GM18868 (cell line): ENCODE measurements around the gene NKX6-2.
"Not testable (repeated sequence)": the region's sequence is repeated elsewhere in the genome, so short reads cannot be mapped to it uniquely, and the experiment has no call there.

Experiments
- ATAC-seq: cut with Tn5 transposase; IDR thresholded peaks from one replicate; pipeline ENCODE4 v1.9.1; 2021; ENCODE audit warnings: mild to moderate bottlenecking, moderate library complexity; ENCODE audit not compliant: unreplicated experiment

Gene NKX6-2

DNA sequence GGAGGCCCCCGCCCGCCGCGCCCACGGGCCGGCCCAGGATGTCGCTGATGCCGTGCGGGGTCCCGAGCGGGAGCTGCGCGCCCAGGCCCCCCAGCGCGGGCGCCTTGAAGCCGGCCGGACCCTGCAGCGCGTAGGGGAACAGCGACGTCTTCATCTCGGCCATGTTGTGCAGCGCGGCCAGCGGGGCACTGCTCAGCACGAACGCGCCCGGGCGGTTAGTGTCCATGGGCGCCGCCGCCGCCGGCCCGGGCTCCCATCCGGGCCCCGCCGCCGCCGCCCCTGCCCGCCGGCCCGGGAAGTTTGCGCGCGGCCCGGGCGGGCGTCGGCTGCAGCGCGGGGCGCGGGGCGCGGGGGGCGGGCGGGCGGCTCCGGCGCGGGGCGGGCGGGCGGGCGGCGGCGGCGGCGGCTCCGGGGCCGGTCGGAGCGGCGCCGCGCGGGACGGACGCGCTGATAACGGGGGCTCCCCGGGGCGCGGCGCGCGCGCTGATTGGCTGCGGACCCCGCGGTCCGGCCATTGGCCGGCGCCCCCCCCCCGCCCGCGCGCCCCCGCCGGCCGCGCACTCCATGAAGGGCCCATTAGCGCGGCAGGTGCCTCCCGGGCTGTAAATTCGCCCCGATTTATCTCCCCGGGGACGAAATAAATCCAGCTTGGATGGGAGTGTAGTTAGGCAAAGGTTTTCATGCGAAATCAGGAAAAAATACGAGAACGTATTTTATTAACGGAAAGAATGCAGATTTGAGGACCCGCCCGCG, at the start of gene NKX6-2:
Gene NKX6-2, minus strand, starts transcription at position 425 of the 753 bp plus-strand sequence. Its CDS starts 199 bp downstream, at position 226.
- no peak for ATAC-seq

DNA sequence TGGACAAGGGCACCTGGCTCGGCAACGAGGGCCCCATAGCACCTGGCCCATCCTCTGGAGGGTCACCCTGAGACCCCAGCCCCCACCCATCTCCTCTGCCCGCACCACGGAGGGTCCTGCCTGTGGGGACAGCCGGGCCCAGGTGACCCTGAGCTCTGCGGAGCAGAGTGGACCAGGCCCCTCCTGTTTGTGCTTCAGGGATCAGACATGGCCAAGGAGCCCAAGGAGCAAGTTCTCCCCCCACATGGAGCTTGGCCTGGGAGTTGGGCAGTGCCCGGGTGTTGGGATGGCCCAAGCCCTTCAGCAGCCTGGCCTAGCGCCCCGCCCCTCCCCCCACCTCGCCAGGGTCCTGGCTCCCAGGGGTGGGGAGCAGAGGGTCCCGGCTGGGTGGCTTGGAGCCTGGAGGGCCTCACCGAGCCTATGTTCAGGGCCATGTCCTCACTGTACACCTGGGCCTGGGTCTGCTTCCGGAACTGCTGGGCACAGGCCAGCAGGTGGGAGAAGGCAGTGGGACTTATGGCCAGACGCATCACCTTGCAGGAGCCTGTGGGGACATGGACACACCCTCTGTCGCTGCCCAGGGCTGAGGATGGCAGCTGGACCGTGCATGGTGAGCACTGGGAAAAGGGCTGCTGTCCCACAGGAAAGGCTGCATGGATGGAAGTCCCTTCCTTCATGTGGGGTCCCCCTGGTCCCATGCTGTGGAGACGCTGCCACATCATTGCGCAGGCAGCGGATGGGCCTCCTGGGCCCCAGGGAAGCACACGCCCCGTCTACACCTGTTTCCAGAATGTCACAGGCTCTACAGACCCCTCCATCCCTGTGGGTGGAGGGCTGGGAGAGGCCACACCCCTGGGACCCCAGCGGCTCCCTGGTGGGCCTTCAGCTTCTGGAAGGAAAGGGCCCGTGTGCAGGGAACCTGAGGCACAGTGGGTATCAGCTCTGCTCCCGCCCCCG, 49.2 kb upstream of the NKX6-2 start:
- ATAC-seq, result no peak

DNA sequence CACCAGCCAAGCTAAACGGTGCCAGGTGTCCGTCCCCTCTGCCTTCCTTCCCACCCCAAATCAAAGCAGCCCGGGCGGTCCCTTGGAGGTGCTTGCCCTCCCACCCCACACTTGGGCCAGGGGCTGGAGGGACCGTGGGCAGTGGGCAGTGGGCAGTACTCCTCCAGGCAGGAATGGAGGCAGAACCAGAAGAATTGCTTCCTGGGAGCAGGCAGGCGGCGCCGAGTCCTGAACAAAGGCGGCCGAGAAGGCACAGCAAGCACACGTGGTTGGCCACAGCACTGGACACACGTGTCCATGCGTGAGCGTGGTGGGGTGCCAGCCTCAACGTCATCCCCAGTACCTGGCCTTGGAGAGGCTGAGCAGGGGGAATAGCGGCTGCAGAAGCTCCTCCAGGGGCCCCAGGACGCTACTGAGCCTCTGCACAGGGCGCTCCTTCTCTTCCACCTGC, 48.4 kb upstream of the NKX6-2 start:
- no peak for ATAC-seq

DNA sequence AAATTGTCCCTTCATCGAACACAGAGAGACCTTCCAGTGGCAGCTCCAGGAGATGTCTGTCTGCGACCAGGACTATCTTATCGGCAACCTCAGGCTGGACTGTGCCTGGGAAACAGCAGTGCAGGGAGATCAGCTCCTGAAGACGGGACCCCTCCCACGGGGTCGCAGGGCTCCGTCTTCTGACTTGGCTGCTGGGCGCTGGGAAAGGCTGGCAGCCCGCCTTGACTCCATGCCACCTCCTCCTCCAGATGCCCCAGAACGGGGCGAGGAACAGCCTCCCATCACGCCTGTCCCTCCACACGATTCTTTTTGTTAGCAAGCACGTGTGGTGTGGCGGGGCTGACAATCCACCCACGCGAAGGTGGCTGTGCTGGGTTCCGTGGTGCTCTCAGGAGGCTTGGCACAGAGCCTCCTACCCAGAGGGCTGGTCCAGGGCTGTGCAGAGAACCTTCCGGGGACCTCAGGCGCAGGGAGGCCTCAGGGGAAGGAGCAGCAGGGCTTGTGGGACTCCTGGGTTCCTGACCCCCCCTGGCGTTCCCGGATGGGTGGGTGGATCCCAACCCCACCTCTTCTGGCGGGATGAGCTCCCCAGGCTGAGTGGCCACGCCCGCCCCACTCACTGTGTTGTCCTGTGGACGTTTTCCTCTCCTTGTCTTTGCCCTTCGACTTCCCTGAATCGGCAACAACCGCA, 47.6 kb upstream of the NKX6-2 start:
- no peak for ATAC-seq

DNA sequence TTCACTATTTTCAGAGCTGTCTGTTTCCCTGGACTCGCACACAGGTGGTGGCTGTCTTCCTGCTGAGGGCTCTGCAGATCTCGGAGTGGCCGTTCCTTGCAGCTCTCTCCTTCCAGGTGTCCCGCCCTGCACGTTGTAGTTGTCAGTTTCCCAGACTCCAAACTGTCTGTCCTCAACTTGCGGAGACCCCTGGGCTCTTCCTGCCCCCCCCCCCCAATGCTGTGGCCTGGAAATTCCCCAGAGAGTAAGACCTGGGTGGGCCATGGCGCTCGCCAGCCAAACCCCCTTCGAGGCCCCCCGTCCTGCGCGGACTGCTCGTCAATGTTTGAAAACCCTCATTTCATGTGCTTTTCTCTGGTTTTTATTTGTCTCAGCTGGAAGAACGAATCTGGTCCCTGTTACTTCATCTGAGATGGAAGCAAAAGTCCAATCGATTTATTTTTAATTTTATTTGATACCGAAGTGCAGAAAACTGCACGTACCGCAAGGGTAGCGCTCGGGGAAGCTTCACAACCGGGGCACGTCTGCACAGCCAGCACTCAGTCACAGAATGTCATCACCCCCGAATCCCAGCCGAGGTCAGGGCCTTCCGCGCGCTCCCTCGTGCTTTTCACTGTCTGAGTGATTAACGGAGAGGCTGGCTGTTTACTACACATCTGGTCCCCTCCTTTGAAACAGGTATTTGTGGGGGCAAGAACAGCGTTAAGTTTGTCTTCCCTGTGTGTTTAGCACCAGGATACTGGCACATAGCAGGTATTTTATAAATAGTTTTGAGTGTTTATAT, 46.4 kb upstream of the NKX6-2 start:
- no peak for ATAC-seq

DNA sequence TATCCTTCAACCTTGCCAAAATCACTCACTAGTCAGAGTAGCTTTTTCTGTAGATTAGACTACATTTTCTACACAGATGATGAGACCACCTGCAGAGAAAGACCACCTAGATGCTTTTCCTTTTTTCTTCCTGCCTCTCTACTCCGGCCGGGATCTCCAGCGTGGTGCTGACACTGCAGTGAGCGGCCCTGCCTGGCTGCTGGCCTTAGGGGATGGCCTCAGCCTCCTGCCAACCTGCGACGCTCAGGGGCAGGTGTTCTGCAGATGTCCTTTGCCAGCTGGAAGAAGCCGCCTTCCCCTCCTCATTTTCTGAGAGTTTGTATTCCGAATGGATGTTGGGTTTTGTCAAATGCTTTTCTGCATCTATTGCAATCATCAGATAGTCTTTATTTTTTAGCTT, 43.5 kb upstream of the NKX6-2 start:
- no peak for ATAC-seq

DNA sequence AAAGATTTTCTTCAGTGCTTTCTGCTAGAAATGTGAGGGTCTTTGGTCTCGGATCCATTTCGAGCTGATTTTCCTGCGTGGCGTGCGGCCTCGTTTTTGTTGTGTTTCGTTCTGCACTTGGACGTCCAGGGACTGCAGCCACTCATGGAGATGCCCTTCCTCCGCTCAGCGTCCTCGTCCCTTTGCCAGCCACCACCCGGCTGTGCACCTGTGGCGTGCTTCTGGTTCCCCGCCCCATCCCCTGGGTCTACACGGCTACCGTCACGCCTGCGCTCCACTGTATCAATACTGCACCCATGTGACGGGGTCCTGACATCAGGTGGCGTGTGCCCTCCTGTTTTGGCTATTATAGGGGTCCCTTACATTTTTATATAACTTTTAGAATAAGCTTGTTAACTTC, 42.7 kb upstream of the NKX6-2 start:
- ATAC-seq, result no peak

DNA sequence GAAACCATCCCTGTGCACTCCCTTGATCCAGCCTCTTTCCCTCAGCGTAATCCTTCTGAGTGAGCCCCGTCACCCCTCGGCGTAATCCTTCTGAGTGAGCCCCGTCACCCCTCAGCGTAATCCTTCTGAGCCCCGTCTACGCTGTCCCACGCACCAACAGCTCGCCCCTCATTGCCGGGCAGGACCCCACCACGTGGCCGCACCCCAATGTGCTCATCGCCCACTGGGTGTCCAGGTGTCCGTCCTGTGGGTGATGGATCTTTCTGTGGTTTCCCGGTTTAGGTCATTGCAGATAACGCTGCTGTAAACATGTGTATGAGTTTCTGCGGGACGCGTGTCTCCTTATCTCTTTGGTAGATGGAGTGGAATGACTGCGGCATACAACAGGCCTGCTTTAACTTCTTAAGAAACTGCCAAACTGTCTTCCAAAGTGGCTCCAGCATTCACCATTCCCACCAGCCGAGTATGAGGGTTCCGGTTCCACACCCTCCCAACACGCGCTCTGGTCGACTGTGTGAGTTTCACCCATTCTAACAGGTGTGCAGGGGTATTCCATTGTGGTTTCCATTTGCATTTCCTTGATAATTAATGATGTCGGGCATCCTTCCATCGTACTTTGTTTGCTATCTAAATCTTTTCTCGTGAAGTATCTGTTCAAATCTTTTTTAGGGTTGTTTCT, 42.1 kb upstream of the NKX6-2 start:
- ATAC-seq, result no peak

DNA sequence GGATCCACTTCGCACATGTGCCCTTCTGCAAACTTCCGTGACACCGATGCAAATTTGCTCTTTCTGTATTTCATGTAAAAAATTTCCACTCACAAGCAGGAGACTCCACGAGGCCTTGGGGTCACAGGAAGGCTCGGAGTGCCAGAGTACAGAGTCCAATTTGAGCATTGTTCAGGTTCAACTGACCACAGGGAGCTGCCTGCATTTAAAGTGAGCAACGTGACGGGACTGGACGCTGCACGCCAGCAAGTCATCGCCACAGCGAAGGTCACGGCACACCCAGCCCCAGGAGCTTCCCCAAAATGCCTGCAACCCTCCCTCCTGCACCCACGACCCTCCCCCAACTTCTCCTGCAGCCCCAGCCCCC, 41.5 kb upstream of the NKX6-2 start:
- no peak for ATAC-seq

DNA sequence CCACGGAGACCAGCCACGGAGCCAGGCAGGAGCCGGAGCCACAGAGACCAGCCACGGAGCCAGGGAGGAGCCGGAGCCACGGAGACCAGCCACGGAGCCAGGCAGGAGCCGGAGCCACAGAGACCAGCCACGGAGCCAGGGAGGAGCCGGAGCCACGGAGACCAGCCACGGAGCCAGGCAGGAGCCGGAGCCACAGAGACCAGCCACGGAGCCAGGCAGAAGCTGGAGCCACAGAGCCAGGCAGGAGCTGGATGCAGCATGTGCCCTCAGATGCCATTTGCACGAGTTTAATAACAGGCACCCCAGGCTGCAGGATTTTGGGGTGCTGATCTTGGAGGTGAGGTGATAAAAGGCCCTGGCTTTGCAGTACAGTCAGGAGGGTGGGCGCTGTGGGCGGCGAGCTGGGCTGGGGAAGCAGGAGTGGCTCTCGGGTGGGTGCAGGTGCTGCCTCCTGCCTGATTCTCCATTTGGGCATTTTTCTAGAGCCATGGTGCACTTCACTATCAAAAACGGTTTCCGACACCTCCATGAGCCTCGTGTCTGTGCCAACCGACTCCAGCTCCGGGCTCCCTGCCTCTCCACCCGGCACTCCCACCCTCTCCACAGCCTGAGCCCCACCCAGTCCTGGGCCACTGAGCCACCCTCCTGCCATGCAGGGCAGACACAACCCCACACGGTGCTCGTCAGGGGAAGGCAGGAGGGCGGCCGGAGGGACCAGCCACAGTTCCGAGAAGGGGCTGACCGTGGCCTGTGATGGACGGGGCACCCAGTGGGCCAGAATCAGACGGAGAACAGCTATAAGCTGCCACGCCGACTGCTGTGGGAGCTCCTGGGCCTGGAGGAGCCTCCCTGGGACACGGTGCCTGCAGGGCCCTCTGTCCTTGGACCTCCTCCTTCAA, 40.8 kb upstream of the NKX6-2 start:
- ATAC-seq, result no peak

DNA sequence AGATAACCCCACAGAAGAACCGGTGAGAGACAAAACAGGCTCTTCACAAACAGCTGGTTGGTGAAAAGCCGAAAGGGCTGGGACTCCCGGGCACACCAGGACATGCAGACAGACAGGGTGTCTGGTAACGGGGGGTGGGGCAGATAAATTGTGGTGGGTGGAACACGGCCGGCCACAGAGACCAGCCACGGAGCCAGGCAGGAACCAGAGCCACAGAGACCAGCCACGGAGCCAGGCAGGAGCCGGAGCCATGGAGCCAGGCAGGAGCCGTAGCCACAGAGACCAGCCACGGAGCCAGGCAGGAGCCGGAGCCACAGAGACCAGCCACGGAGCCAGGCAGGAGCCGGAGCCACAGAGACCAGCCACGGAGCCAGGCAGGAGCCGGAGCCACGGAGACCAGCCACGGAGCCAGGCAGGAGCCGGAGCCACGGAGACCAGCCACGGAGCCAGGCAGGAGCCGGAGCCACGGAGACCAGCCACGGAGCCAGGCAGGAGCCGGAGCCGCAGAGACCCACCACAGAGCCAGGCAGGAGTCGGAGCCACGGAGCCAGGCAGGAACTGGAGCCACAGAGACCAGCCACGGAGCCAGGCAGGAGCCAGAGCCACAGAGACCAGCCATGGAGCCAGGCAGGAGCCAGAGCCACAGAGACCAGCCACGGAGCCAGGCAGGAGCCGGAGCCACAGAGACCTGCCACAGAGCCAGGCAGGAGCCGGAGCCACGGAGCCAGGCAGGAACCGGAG, 40.0 kb upstream of the NKX6-2 start:
- ATAC-seq, result not testable (repeated sequence)

DNA sequence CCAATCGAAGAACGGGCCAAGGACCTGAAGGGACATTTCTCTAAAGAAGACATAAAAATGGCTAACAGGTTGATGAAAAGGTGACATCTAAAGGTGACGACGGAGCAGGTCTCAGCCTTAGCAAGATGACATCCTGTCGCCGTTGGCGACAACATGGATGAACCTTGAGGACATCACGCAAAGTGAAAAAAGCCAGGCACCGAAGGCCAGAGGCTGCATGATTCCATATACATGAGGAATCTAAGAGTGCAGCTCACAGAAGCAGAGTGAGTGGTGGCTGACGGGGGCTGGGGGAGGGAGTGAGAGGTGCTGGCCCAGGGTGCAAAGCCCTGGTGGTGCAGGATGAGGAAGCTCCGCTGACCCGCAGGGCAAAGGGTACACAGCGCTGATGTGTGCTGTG, 34.1 kb upstream of the NKX6-2 start:
- ATAC-seq, result no peak

DNA sequence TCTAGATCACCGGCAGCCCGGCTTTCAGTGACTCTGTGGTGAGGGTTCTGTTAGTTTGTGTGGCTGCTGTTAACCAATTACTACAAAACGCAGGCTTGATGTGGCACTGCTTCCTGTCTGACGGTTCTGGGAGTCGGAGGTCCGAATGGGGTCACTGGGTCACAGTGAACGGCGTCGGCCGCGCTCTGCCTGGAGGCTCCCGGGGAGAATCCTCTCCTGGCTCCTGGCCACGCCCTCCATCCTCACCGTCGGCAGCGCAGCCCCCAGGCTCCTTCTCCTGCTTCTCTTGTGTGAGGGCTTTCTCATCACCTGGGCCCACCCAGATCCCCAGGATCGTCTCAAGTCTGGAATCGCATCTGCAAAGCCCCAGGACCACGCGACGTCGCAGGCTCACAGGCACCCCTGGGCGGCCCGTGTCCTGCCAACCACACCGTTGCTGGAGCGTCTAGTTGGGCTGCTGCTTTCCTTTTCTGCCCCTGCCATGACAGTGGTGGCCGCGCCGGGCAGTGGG, 31.8 kb upstream of the NKX6-2 start:
- no peak for ATAC-seq

DNA sequence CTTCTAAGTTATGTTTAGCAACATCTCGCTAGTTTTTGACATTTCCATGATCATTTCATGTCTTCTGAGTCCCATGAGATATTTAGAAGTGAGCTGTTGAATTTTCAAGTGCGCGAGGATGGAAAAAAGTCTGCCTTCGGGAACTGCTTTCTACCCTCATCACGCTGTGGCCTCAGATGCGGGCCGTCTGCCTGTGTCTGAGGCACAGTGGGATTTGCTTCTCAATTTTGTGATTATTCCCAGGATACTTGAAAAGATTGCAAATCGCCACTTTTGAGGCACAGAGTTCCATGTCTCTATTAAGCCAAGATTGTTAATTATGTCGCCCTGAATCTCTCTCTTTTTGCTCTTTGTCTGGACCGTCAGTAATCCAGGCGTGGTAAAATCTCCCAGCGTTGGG, 30.8 kb upstream of the NKX6-2 start:
- no peak for ATAC-seq

DNA sequence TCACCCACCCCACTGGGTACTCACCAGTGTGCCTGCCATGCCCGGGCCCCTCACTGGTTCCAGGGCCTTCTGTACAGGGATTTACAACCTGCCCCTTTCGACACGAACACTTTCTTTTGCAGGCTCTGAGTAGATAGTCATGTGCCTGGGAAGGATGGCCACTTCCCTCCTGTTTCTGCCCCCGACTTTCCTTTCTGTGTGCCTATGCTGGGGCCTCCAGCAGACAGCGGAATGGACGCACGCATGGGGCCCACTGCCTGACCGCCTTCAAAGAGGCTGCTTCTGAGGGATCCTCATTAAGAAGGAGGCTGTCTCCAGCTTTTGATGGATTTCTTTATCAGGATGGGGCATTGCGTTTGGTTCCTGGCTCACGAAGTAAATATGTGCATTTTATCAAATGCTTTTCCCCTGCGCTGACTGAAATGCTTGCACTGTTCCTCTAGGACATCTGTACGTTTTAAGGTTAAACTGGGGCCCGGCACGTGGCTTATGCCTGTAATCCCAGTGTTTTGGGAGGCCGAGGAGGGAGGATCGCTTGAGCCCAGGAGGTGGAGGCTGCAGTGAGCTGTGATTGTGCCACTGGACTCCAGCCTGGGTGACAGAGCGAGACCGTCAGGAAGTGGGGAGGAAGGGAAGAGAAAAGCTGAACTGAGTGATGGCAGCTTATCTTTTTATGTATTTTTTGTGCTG, 29.4 kb upstream of the NKX6-2 start:
- no peak for ATAC-seq

DNA sequence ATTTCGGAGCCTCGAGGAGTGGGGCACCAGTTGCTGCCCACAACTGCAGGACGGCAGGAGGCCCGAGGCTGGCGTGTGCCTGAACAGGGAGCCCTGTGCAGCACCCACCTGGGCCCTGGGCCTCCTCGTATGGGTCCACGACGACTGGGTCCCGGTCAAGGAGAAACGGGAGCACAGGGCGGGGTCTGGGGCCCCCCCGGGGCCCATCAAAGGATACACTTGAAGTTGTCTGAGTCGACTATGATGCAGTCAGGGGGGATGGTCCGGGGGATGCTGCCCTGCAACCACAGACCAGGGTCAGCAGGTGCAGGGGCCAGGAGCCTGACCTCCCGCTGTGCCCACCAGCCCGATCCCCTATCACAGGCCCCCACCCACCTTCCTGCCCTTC, 28.5 kb upstream of the NKX6-2 start:
- no peak for ATAC-seq
